HepG2 (cell line): ENCODE data around the gene HSPA1A. TPM values are rescaled to one million over a fixed set of nuclear protein-coding genes. Genes with fewer than 3 reads are reported as not detected.

Source experiments
- CEBPG ChIP-seq: IDR thresholded peaks from 2 replicates; pipeline ENCODE4 v1.6.1; 2016
- ETV5 ChIP-seq: IDR thresholded peaks from 2 replicates; pipeline ENCODE4 v1.6.1; 2018; ENCODE audit warnings: missing biosample characterization, missing genetic modification reagents, inconsistent platforms, borderline replicate concordance
- FIP1L1 ChIP-seq: fragments of 200-400 bp; formaldehyde crosslinking; IDR thresholded peaks from 2 replicates; pipeline ENCODE4 v1.6.1; 2018; ENCODE audit warnings: low read depth, mild to moderate bottlenecking, low read length, moderate library complexity, borderline replicate concordance; ENCODE audit not compliant: insufficient read depth
- KMT2A ChIP-seq: sonication (generic); formaldehyde crosslinking; IDR thresholded peaks from 2 replicates; pipeline ENCODE4 v1.4.0; 2020; ENCODE audit warnings: missing genetic modification reagents
- ONECUT2 ChIP-seq: sonication (generic); formaldehyde crosslinking; IDR thresholded peaks from 2 replicates; pipeline ENCODE4 v1.4.0; 2020; ENCODE audit warnings: missing genetic modification reagents
- SNRNP70 ChIP-seq: fragments of 200-400 bp; formaldehyde crosslinking; IDR thresholded peaks from 2 replicates; pipeline ENCODE4 v1.6.1; 2017; ENCODE audit warnings: mild to moderate bottlenecking, low read depth, low read length, moderate library complexity
- TCF12 ChIP-seq, 2 experiments: fragments of 450-650 bp in 1 of 2; sonication (generic) in 1 of 2; formaldehyde crosslinking in 1 of 2; IDR thresholded peaks; 2 replicates each; pipeline versions ENCODE4 v1.6.1 to v1.8.0; 2017 to 2022; ENCODE audit warnings: antibody characterized with exemption in 1 of 2, mild to moderate bottlenecking in 1 of 2, missing genetic modification reagents in 1 of 2, moderate library complexity in 1 of 2
- THAP9 ChIP-seq: sonication (generic); formaldehyde crosslinking; IDR thresholded peaks from 2 replicates; pipeline ENCODE4; 2020; ENCODE audit warnings: missing genetic modification reagents, mild to moderate bottlenecking, borderline replicate concordance
- XBP1 ChIP-seq: sonication (generic); formaldehyde crosslinking; IDR thresholded peaks from 2 replicates; pipeline ENCODE4 v1.5.0; 2020; ENCODE audit warnings: missing genetic modification reagents
- XRCC5 ChIP-seq: fragments of 200-400 bp; formaldehyde crosslinking; optimal IDR thresholded peaks from 2 replicates; pipeline ENCODE3; 2017; ENCODE audit warnings: mild to moderate bottlenecking, low read length
- ZBTB3 ChIP-seq: sonication (generic); formaldehyde crosslinking; IDR thresholded peaks from 2 replicates; pipeline ENCODE4 v1.4.0; 2020; ENCODE audit warnings: low read depth, mild to moderate bottlenecking, moderate library complexity, missing genetic modification reagents, borderline replicate concordance
- ZMAT3 ChIP-seq: sonication (generic); formaldehyde crosslinking; conservative IDR thresholded peaks from 2 replicates; pipeline ENCODE4 v1.7.0; 2021; ENCODE audit warnings: missing genetic modification reagents
- ZMYM3 ChIP-seq: sonication (generic); formaldehyde crosslinking; IDR thresholded peaks from 2 replicates; pipeline ENCODE4 v1.5.1; 2020; ENCODE audit warnings: mild to moderate bottlenecking, missing genetic modification reagents
- ZNF20 ChIP-seq: sonication (generic); formaldehyde crosslinking; IDR thresholded peaks from 2 replicates; pipeline ENCODE4 v1.4.0; 2020; ENCODE audit warnings: mild to moderate bottlenecking, moderate library complexity, missing genetic modification reagents
- ZNF549 ChIP-seq: sonication (generic); formaldehyde crosslinking; IDR thresholded peaks from 2 replicates; pipeline ENCODE4 v1.5.0; 2020; ENCODE audit warnings: missing genetic modification reagents
- ZNF780A ChIP-seq: sonication (generic); formaldehyde crosslinking; IDR thresholded peaks from 2 replicates; pipeline ENCODE4 v1.8.0; 2022; ENCODE audit warnings: mild to moderate bottlenecking, missing genetic modification reagents, moderate library complexity
- ZSCAN20 ChIP-seq: sonication (generic); formaldehyde crosslinking; IDR thresholded peaks from 2 replicates; pipeline ENCODE4 v1.4.0; 2020; ENCODE audit warnings: missing genetic modification reagents, mild to moderate bottlenecking, borderline replicate concordance
- polyA plus RNA-seq, 8 experiments: library from polyadenylated mRNA; depleted of rRNA in 3 of 8; stranded (reverse) in 7 of 8; unstranded in 1 of 8; fragments of >200 nt; fragmentation: Illumina TruSeq in 4 of 8; extraction: Trizol in 4 of 8; gene quantifications; 2 replicates each; pipeline versions ENCODE4 v1.2.1 to v1.2.3, GENCODE V29; 2011 to 2016; ENCODE audit warnings: low read depth in 4 of 8, missing spikeins in 1 of 8, mixed read lengths in 1 of 8; ENCODE audit not compliant: insufficient read depth in 1 of 8
- total RNA-seq, 5 experiments: library from RNA; depleted of rRNA; stranded (reverse); fragments of >200 nt; fragmentation: Illumina TruSeq; extraction: Trizol; gene quantifications; 2 replicates each; pipeline ENCODE4 v1.2.3, GENCODE V29; 2016; ENCODE audit warnings: low read depth in 1 of 5
- TF ChIP-seq, protein P1 (sequence below): sonication (generic); formaldehyde crosslinking; IDR thresholded peaks from 2 replicates; pipeline ENCODE4 v1.8.0; 2022; ENCODE audit warnings: mild to moderate bottlenecking, missing genetic modification reagents; ENCODE audit not compliant: insufficient replicate concordance
- TF ChIP-seq, protein P2 (sequence below): sonication (generic); formaldehyde crosslinking; IDR thresholded peaks from 2 replicates; pipeline ENCODE4 v1.4.0; 2020; ENCODE audit warnings: missing genetic modification reagents, borderline replicate concordance

Gene HSPA1A
- total and polyA plus RNA-seq, 2 of the 13 experiments (the other 11 are each of a cell fraction or from before 2014, with no cell fraction given): 44.5 to 85.0 TPM

GRCh38 chr6:31834367-31835250, 19.3 kb downstream of the HSPA1A start (continued):
- TF ChIP-seq, protein P1, sequence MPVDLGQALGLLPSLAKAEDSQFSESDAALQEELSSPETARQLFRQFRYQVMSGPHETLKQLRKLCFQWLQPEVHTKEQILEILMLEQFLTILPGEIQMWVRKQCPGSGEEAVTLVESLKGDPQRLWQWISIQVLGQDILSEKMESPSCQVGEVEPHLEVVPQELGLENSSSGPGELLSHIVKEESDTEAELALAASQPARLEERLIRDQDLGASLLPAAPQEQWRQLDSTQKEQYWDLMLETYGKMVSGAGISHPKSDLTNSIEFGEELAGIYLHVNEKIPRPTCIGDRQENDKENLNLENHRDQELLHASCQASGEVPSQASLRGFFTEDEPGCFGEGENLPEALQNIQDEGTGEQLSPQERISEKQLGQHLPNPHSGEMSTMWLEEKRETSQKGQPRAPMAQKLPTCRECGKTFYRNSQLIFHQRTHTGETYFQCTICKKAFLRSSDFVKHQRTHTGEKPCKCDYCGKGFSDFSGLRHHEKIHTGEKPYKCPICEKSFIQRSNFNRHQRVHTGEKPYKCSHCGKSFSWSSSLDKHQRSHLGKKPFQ: no peak
- TF ChIP-seq TCF12 (IDR thresholded peaks at IDR 0.05) (no peak), TCF12 (CRISPR knock-in tag; IDR thresholded peaks at IDR 0.05) (0 out of 2 replicates have a peak, but pooled peaks have one; percentile 6), ETV5 (peak; percentile 27; the same call in 1 of the 2 replicates), ZNF549 (no peak), XBP1 (peak; percentile 81; the same call in 1 of the 2 replicates), ZNF780A (CRISPR knock-in tag) (peak; percentile 40; the same call in 1 of the 2 replicates), ZMAT3 (CRISPR knock-in tag) (0 out of 2 replicates have a peak, but pooled peaks have one; percentile 61), KMT2A (peak; percentile 59), ZNF20 (CRISPR knock-in tag) (peak; percentile 78; the same call in 1 of the 2 replicates), SNRNP70 (no peak), ZSCAN20 (peak; percentile 45; the same call in 1 of the 2 replicates), ZBTB3 (CRISPR knock-in tag) (no peak; the same call in none of the 2 replicates), CEBPG (CRISPR knock-in tag) (no peak; the same call in 1 of the 2 replicates), FIP1L1 (no peak; the same call in 1 of the 2 replicates), XRCC5 (no peak), THAP9 (CRISPR knock-in tag) (peak; percentile 83; the same call in 1 of the 2 replicates), ZMYM3 (peak; percentile 57; the same call in 1 of the 2 replicates), ONECUT2 (CRISPR knock-in tag) (peak; percentile 36; the same call in 1 of the 2 replicates)
- TF ChIP-seq, protein P2, sequence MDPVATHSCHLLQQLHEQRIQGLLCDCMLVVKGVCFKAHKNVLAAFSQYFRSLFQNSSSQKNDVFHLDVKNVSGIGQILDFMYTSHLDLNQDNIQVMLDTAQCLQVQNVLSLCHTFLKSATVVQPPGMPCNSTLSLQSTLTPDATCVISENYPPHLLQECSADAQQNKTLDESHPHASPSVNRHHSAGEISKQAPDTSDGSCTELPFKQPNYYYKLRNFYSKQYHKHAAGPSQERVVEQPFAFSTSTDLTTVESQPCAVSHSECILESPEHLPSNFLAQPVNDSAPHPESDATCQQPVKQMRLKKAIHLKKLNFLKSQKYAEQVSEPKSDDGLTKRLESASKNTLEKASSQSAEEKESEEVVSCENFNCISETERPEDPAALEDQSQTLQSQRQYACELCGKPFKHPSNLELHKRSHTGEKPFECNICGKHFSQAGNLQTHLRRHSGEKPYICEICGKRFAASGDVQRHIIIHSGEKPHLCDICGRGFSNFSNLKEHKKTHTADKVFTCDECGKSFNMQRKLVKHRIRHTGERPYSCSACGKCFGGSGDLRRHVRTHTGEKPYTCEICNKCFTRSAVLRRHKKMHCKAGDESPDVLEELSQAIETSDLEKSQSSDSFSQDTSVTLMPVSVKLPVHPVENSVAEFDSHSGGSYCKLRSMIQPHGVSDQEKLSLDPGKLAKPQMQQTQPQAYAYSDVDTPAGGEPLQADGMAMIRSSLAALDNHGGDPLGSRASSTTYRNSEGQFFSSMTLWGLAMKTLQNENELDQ (CRISPR knock-in tag): peak; percentile 73
